ENCODE results near the gene TMEM171.

The TMEM171 gene

DNA sequence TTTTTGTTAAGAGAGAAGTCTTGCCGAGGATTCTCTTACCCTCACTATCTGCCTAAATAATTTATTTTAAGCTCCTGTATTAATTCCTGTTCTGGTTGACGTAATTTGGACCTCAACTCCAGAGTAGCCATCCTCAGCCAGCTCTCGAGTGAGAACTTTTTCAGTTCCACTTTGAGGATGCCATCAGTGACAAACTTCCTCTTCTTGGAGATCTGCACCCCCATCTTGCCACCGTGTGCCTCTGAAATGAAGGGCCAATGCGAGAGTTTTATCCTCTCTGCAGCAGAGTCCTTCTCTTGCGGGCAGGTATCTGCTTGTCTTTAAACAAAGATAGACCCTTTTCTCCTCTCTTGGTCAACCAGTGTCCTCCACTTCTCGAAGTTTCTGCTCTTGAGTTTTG is 33.1 kb downstream of the TMEM171 start:
- peak in 1 of 2 donors; percentile 2 for DNase-seq

DNA sequence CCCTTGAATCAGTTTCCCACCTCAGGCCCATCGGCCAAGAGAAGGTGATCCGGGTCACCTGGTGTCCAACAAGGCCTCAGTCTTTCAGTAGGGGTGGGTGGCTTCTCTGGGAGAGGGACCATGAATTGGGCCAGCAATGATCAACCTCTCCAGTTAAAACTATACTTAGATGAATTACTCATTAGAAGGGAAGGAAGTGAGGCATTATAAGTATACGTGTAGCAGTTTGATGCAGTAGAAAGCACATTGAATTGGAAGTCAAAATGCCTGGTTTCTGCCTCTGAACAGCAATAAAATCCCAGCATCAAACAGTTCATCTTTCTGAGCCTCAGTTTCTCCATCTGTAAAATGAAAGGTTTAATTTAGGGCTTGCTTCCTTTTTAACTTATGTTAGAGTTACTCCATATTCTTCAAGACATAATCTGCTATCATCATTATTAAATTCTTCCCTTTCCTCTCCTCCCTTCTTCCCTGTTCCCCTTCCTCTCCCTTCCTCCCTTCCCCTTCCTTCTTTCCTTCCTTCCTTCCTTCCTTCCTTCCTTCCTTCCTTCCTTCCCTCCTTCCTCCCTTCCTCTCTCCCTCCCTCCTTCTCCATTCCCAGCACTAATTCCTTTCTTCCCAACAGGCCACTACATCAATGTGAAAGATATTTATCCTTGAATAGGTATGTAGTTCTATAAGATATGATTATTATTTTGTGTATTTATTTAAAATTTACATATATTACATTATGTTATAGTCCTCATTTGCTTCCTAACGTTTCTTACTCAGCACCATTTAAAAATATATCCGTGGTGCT is 34.0 kb downstream of the TMEM171 start:
- DNase-seq = no peak

DNA sequence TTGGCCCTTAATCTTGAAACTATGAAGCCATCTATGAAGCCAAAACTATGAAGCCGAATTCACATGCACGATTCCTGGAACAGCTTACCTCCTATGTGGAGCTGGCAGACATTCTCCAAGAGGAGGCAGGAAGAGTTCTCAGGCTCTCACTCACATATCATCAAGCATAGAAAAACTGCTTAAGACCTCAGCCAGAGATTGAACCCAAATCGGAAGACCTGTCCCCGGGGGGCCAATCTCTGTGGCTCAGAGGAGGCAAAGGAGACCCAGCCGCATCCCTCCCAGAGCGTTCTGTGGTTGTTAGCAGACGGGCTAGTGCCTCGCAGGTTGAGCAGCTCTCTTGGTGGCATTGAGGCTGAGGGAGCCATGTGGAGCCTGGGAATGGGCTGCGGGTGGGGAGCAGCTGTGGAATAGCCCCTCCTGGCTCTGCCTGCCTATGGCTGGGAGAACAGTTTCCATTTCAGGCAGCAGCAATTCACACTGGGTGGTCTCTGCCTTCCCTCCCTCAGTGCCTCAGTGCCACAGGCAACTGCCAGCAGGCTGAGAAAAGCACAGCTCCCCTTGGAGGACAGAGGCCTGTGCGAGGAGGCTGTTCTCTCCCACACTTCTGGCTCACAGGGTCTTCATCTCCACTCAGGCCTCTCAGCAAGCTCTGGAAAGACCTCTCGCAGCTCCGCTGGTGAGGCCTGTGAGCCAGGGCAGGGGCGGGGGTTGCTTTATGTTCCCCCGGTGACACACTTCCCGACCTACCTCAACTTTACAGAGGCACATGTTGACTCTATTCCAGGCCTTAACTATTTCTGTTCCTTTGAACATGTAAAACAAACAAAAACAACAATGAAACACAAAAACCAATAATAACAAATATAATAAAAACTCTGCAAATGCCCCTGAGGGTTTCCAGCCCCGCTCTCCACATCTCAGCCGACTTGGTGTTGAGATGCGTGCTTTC is 35.2 kb downstream of the TMEM171 start:
- DNase-seq = no peak

DNA sequence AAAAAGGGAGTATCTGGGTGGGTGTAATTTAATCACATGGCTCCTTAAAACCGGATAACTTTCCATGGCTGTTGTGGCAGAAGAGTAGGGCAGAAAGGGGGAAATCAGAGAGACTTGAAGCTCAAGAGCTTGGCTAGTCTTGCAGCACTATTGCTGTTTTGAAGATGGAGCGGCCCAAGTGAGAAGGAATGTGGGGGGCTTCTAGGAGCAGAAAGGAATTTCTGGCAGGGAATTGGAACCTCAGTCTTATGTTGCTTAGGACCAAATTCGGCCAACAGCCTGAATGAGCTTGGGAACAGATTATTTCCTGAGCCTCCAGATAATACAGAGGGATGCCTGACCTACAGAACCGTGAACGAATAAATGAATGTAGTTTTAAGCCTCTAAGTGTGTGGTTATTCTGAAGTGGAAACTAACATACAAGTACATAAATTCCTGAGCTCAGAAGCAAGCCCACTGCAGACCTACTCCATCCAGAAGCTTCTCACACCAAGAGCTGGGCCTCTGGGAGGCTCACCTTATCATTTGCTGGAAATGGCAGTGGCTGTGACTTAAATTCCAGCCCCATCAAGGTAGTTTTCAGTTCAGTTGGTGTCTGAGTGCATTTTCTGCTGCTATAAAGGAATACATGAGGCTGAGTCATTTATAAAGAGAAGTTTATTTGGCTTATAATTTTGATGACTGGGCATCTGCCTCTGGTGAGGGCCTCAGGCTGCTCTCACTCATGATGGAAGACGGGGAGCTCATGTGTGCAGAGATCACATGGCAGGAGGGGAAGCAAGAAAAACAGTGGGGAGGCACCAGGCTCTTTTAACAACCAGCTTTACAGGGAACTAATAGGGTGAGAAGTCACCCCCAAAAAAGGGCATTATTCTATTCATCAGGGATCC is 37.3 kb downstream of the TMEM171 start:
- no peak for DNase-seq

DNA sequence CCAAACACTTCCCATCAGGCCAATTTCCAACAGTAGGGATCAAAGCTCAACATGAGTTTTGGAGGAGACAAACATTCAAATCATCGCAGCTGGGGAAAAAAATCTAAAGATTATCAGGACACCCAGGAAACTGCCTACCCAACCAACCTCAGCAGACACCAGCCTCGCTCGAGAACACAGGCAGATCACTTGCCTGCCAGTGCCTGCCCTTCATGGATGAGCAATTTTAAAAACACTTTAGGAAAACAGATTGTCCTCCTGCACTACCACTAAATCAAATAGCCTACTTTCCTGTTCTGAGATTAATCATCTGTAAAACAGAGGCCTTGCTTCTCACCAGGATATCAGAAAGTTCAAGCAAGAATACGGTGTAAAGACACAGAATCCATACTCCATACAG is 37.9 kb downstream of the TMEM171 start:
- no peak for DNase-seq

DNA sequence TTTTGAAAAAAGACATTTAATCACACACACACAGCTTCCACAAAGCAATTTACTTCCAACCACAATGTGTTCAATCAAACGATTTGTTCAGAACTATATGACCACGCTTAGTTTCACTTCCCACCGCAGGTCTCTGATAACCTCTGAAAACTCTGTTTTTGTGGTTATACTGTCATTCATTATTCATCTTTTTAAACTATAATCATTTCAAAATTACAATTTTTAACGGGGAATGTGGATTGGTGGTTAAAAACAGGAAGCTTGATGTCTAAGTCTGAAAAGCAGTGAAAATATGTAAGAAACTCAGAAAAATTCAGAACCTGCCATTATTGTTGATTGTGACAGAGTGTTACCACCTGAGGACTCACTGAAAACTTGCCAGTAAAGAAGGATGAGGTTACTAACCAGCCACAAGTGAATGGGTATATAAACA is 39.9 kb downstream of the TMEM171 start:
- peak in 1 of 2 donors; percentile 2 for DNase-seq

DNA sequence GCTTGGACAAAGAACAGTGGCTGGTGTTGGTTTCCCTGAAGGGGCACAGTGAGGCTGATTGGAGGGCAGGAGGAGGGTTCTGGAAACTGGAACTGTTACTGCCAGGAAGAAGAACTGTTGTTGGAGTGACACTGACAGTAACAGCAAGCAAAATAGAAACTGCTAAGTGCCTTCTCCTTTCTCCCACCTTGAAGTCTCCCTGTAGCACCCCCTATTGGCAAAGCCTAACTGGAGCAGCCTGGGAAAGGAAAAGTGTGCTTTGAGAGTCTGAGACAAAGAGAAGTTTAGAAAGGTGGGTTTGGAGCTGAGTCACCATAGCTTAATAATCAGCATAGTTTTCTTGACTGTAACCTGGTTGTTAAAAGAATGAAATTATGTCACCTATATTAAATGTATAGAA is 50.1 kb downstream of the TMEM171 start:
- peak; percentile 15 to 62 for DNase-seq

DNA sequence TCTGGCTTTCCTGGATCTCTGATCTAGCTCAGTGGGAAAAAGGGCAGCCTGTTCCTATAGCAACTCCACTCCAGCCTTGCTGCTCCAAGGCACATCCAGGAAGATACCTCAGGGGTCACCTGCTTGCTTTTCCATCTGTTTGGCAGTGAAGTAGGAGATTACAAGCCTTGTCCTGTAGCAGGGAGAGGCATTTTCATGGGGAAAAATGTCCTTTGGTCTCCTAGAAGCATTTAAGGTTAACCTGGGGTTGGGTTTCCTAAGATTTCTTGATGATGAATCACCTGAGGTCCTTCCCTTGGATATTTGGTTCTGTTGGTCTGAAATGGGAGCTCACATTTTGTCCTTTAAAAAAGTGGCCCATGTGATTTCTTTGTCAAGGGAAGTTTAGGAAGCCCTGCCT is 51.1 kb downstream of the TMEM171 start:
- no peak for DNase-seq

DNA sequence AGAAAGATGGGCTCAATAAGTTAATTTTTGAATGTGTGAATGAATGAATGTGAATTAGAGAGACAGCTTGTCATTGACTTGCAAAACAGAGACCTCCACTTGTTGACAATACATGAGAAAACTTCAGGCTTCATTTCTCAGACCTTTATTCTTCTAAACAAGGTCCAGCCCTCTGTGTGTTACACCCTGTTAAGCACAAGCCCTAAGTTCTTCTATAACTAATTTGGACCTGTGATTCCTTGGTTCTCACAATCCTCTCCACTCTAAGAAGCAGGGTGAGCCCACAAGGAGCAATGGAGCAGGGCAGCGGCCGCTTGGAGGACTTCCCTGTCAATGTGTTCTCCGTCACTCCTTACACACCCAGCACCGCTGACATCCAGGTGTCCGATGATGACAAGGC is 52.6 kb downstream of the TMEM171 start, which contains the start of gene TMEM174:
TMEM174 (plus strand) TSS at position 243 of the 400 bp plus-strand sequence; CDS start at position 294, 51 bp downstream.
- DNase-seq = no peak

DNA sequence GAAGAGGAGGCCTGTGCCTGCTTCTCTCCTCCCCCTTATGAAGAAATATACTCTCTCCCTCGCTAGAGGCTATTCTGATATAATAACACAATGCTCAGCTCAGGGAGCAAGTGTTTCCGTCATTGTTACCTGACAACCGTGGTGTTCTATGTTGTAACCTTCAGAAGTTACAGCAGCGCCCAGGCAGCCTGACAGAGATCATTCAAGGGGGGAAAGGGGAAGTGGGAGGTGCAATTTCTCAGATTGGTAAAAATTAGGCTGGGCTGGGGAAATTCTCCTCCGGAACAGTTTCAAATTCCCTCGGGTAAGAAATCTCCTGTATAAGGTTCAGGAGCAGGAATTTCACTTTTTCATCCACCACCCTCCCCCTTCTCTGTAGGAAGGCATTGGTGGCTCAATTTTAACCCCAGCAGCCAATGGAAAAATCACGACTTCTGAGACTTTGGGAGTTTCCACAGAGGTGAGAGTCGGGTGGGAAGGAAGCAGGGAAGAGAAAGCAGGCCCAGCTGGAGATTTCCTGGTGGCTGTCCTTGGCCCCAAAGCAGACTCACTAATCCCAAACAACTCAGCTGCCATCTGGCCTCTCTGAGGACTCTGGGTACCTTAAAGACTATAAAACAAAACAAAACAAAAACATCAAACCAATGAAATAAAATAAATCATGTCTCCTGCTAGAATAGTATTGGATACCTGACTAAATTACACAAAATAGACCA is 53.9 kb downstream of the TMEM171 start:
- DNase-seq = no peak

DNA sequence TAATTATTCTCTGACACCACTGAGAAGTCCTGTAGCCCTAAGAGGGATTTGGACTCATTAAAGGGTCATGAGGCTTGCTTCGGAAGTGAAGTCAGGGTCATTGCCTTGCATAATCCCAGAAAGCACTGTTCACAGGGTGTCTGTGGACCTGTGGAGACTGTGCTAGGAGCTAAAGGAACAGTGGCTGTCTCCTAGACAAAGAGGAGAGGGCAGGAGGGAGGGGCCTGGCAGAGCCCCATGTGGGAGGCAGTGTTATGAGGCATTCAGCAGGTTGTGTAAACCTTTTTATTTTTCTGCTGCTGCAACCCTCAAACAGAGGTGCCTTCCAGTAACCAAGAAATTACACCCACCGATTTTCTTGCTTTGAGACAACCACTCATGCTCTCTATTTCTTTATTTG is 55.9 kb downstream of the TMEM171 start:
- no peak for DNase-seq

DNA sequence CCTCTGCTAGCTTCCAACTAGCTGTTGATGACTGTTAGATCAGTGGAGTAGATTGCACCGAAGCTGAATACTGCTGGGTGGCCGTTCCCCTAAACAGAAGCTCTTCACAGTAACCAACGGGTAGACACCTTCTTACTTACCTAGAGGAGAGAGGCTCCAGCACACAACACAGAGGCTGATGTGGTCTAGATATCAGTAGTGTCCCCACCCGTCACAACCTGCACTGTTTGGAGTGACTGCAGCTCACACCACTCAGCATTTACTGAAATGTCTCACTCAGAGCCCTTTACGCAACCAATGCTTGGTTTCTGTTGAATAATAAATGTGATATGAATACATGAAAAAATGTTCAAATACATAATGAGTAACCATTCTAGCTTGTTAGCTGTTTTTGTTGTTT is 57.9 kb downstream of the TMEM171 start:
- no peak for DNase-seq

DNA sequence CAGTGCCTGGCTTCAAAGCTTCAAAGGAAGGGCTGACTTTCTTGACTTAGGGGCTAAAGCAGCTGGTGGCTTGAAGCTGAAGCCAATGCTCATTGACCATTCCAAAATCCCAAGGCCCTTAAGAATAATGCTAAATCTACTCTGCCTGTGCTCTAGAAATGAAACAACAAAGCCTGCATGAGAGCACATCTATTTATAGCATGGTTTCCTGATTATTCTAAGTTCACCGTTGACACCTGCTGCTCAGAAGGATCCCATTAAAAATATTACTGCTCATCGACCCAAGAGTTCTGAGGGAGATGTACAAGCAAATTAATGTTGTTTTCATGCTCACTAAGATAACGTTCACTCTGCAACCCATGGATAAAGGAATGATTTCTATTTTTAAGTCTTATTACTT is 59.4 kb downstream of the TMEM171 start:
- DNase-seq = no peak

DNA sequence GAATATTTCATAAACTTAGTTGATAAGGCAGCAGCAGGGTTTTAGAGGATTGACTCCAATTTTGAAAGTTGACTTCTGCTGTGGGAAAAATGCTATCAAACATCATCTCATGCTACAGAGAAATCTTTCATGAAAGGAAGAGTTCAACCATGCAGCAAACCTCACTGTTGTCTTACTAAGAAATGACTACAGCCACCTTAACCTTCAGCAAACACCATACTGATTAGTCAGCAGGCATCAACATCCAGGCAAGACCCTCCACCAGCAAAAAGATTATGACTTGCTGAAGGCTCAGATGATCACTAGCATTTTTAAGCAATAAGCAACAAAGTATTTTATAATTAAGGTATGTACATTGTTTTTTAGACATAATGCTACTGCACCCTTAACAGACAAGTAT is 60.2 kb downstream of the TMEM171 start:
- DNase-seq = no peak

Data from inflammatory macrophage treated with lipopolysaccharide for 1 hour (primary cell).